ENCODE data around the gene RYR1.

The RYR1 gene

GRCh38 chr19:38433268-38433733 is at the start of gene RYR1:
Gene RYR1 (plus strand): TSS chr19:38433691. CDS start chr19:38433830, 139 bp downstream.
- no peak for DNase-seq

- no peak for DNase-seq
Observed at GRCh38 chr19:38383743-38384142, 49.7 kb upstream of the RYR1 start.

GRCh38 chr19:38384209-38385027 is 49.1 kb upstream of the RYR1 start:
- DNase-seq = no peak

- DNase-seq = no peak
Observed at GRCh38 chr19:38385057-38385803, 48.3 kb upstream of the RYR1 start.

GRCh38 chr19:38385804-38386257 is 47.7 kb upstream of the RYR1 start:
- no peak for DNase-seq

- DNase-seq = no peak
Observed at GRCh38 chr19:38386300-38386970, 47.1 kb upstream of the RYR1 start.

GRCh38 chr19:38386971-38387549 is 46.4 kb upstream of the RYR1 start:
- no peak for DNase-seq

GRCh38 chr19:38387550-38388348 is 45.7 kb upstream of the RYR1 start, which contains the start of gene GGN:
Gene GGN (minus strand): TSS chr19:38388034. CDS start chr19:38387261, 773 bp downstream.
- DNase-seq = peak; percentile 56

GRCh38 chr19:38388349-38389100 is 45.0 kb upstream of the RYR1 start, which contains the start of gene SPRED3:
Gene SPRED3 (plus strand): TSS chr19:38388697. CDS start chr19:38390303, 1,606 bp downstream.
- DNase-seq = no peak

GRCh38 chr19:38389101-38389925 is 44.2 kb upstream of the RYR1 start:
- DNase-seq = no peak

- DNase-seq = no peak
Observed at GRCh38 chr19:38389957-38390924, 43.2 kb upstream of the RYR1 start.

GRCh38 chr19:38391911-38392464 is 41.5 kb upstream of the RYR1 start:
- DNase-seq = no peak

- DNase-seq = no peak
Observed at GRCh38 chr19:38392707-38393308, 40.7 kb upstream of the RYR1 start.

- DNase-seq = no peak
Observed at GRCh38 chr19:38394488-38394887, 39.0 kb upstream of the RYR1 start.

GRCh38 chr19:38395381-38396114 is 37.9 kb upstream of the RYR1 start:
- no peak for DNase-seq

- DNase-seq = no peak
Observed at GRCh38 chr19:38399081-38399480, 34.4 kb upstream of the RYR1 start.

- no peak for DNase-seq
Observed at GRCh38 chr19:38399537-38399936, 34.0 kb upstream of the RYR1 start.

Data from NCI-H1092 (cell line).